Activated T-cell treated with anti-CD3 and anti-CD28 coated beads for 24 hours (primary cell): Measurements from ENCODE around the gene THSD7B.
"Not testable (repeated sequence)": the region's sequence is repeated elsewhere in the genome, so short reads cannot be mapped to it uniquely, and the experiment has no call there.

Experiments used
- DNase-seq: peaks from one replicate; pipeline ENCODE4 v3.0.0-alpha.2; 2020; ENCODE audit warnings: low read depth

The THSD7B gene, protein sequence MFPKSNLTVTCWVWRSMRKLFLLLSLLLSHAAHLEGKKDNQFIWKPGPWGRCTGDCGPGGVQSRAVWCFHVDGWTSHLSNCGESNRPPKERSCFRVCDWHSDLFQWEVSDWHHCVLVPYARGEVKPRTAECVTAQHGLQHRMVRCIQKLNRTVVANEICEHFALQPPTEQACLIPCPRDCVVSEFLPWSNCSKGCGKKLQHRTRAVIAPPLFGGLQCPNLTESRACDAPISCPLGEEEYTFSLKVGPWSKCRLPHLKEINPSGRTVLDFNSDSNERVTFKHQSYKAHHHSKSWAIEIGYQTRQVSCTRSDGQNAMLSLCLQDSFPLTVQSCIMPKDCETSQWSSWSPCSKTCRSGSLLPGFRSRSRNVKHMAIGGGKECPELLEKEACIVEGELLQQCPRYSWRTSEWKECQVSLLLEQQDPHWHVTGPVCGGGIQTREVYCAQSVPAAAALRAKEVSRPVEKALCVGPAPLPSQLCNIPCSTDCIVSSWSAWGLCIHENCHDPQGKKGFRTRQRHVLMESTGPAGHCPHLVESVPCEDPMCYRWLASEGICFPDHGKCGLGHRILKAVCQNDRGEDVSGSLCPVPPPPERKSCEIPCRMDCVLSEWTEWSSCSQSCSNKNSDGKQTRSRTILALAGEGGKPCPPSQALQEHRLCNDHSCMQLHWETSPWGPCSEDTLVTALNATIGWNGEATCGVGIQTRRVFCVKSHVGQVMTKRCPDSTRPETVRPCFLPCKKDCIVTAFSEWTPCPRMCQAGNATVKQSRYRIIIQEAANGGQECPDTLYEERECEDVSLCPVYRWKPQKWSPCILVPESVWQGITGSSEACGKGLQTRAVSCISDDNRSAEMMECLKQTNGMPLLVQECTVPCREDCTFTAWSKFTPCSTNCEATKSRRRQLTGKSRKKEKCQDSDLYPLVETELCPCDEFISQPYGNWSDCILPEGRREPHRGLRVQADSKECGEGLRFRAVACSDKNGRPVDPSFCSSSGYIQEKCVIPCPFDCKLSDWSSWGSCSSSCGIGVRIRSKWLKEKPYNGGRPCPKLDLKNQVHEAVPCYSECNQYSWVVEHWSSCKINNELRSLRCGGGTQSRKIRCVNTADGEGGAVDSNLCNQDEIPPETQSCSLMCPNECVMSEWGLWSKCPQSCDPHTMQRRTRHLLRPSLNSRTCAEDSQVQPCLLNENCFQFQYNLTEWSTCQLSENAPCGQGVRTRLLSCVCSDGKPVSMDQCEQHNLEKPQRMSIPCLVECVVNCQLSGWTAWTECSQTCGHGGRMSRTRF (N-terminal part only)

GRCh38 chr2:136765256-136766072 lies at the start of gene THSD7B:
THSD7B (plus strand) TSS chr2:136765545; CDS start chr2:136882179, 116,634 bp downstream.
- DNase-seq, result no peak

GRCh38 chr2:136718273-136718672 lies 47.1 kb upstream of the THSD7B start:
- no peak for DNase-seq

DNA sequence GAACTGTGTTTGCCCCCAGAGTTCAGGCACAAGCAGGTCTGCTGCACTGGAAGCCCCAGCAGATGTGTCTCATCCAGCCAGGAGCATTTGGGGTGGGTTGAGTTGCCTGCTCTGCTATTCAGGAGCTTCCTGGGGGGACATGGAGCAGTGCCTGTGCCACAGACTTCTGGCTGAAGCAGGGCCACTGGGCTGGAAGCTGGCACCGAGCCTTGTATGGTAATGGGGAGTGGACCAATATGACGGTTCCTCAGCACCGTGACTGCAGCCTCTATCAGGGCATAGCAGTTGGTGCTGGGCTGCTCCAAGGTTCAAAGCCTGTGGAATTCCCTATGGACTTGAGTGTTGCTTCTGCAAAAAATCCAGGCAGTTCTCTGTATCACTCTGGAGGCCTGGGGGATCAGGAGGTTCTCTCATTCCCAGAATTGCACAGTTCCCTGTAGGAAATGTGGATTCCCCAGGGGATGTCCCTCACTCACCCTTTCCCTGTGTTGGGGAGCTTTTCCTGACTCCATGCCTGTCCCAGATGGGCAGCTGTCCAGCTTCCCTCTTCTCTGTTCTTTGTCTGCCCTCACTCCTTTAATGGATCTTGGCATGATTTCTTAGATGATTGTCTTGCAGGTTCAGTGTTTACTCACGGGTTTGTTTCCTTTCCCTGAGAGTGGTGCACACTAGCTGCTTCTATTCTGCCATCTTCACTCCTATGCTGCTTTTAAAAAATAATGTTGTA lies 37.2 kb upstream of the THSD7B start:
- no peak for DNase-seq

DNA sequence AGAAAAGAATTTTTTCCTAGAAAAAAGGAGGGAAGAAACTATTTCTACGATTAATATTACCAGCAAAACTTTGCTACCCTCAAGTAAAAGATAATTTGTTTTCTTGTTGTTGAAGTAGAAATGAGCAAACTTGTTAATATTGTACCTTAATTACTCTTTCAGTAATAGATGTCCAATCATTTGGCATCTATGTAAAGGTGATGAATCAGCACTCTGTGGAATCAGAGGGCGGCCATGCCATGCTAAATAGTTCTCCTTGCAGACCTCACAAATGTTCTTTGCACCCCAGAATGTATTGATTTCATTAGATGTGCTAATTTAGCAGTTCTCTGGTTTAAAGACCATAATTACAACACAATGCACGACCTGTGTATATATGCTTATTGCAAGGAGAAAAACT lies 29.1 kb upstream of the THSD7B start:
- no peak for DNase-seq

DNA sequence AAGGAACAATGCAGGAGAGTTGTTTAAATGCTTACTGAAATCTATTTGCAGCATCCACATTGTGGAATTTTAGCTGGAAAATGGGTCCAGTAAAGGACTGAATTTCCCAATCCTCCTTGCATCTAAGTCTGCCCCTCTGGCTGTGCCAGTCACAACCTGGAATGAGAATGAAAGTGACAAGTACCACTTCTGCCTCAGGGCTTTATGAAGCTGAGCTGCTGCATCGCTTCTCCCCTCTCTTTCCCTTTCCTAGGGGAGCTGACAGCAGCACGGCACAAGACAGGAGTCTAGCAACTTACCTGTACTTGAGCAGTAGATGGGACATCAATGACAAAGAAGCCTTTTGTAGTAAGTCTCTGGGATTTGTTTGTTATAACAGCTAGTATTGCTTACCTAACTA lies 27.3 kb upstream of the THSD7B start:
- DNase-seq, result no peak

- DNase-seq, result no peak
Measured at GRCh38 chr2:136741471-136741870, 23.9 kb upstream of the THSD7B start.

- DNase-seq, result no peak
Measured at GRCh38 chr2:136750065-136750464, 15.3 kb upstream of the THSD7B start.

- no peak for DNase-seq
Measured at GRCh38 chr2:136751406-136751805, 13.9 kb upstream of the THSD7B start.

GRCh38 chr2:136758504-136758903 lies 6.8 kb upstream of the THSD7B start:
- DNase-seq, result not testable (repeated sequence)

DNA sequence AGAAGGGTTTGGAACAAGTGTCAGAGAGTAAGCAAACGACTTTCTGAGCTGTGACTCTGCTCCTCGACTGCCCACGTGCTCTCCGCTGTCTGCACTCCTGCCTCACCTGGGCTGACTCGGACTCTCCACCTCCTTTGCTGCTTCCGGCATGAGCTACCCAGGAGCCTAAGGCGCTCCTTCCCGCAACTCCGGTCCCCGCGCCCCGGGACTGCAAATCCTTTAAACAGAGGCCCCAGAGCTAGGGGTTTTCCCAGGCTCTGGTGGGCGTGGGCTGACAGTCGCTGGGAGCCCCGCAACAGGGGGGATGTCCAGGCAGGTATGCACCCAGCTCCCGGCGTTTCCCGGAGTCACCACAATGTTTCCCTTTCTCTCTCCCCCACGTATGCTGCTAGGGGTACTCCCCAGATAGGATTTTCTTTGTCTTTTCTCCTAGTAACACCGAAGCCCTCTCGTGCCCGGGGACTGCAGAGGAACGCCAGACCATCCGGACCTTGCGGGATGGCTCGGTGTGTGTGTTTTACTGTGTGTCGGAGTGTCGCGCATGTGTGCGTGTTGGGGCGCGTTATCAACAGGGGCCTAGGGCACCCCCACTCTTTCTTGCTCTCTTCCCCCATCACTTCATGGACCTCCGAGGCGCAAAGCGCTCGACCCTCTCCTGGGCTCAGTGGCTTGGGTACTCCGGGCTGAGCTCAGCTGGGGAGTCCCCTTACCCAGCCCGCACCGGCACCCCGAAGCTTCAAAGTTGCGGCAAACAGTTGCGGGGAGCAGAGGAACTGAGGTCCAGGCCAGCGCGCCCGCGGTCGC lies 691 bp upstream of the THSD7B start:
- DNase-seq, result no peak

DNA sequence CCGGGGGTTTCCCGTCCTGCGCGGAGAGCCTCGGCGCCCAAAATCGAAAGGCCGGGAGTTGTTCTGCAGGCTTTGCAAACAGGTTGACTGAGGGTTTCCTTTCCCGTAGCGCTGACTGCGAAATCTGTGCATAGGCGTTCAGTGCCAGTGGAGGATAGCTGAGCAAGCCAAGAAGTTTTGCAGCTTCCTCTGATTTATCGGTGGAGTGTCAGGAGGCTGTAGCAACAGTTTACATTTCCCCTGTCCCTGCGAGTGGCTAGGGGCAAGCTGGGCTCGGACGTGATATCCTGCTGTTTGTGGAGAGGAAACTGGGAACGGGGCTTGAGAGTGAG lies 694 bp downstream of the THSD7B start:
- DNase-seq, result no peak

DNA sequence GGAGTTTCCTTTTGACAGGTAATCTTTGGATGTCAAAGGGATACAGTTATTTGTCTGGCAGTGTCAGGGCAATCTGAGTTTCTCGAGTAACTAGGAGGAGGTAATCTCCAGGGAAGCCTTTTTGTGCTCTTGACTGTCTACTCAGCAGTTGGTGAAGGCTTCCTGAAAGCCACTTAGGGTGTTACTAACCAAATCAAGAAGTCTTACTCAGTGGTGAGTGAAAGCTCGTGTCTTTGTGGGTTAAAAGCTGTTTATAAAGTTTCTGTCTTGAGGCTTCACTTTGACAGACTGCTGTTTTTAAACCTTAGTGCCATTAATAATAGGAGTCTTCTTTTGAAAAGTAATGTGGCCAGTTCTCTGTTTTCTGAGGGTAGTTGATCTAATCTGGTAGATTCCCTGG lies 1.7 kb downstream of the THSD7B start:
- DNase-seq, result no peak

GRCh38 chr2:136769871-136770270 lies 4.5 kb downstream of the THSD7B start:
- no peak for DNase-seq

GRCh38 chr2:136770384-136770783 lies 5.0 kb downstream of the THSD7B start:
- no peak for DNase-seq

DNA sequence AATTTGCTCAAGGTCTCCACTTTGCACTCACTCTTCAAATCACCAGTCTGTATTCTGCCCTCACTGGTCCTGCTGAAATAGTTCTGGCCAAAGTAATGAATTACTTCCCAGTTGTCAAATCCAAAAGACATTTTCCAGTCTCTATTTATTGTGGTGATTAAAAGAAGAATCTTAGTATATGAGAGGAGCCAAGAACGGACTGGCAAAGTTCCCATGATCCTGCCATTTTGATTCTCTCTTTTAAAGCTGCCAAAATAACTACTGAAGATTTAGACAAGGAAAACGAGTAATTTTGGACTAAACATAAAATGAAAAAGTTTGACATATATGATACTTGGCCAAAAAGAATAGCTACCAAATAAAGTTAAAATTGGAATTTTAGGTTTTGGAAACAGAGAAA lies 12.0 kb downstream of the THSD7B start:
- no peak for DNase-seq

DNA sequence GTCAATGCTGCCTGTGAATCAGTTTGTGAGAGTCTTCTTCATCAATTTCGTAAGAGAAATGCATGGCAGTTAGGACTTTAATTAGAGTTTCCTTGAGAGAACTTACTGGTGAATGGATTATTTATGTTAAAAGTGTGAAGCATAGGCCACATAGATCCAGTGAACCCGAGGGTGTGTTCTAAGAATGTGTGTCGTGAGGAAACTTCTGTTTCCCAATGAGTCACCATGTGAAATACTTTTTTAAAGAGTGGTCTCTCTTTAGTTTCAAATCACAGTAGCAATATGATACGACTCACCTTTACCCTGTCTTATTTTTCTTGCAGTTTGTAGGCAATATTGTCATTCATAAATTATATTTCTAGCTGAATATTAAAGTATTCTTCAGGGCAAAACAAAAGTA lies 18.5 kb downstream of the THSD7B start:
- no peak for DNase-seq

DNA sequence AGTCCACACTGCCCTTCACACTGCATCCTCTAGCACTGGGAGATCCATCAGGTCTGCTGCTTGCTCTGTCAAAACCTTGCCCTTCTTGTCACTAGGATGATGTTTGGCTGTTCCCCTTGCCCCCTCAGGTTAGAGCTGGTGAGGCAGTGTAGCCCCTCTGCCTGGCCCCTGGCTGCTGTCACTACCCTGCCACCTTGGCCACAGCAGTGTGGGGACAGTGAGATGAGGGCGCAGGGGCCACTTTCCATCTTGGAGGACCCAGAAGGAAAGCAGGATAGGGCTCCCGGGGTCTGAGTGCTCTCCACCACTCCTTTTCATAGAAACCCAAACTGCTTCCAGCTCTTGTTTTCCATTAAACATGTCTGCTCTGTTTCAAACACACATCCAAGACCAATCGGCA lies 19.9 kb downstream of the THSD7B start:
- no peak for DNase-seq

DNA sequence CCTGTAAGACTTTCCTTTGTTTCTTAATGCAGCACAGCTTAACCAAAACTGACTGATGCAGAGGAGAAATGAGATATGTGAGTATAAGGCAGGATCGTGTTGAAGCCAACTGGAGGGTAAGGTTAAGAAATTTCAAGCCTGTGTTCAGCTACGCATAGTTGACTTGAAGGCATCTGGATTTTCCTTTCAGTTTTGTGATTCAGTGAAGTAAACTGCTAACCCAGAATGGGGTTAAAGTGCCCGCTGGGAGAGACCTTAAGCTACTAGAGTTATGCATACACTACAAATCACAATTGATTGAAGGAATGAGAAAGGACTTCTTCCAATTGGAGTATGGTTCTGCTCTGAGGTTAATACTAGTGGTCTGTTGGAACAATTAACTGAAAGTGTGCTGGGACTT lies 22.6 kb downstream of the THSD7B start:
- DNase-seq, result no peak

DNA sequence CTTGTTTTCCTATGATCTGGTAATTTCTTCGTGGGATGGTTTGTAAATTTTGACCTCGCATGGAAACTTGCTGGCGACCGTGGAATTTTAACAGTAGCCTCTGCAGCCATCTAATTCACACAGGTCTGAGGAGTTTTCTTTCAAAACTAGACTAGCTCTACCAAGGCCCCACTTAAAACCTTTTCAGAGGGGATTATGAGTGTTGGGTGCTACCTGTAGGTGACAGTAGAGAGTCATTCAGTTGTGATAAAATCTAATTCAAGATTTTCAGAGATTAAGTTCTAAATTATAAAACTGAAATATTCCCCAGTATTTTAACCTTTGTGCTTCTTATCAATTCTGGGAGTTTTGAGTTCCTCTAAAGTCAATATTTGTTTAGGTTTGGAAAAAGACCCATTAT lies 31.0 kb downstream of the THSD7B start:
- DNase-seq, result no peak

DNA sequence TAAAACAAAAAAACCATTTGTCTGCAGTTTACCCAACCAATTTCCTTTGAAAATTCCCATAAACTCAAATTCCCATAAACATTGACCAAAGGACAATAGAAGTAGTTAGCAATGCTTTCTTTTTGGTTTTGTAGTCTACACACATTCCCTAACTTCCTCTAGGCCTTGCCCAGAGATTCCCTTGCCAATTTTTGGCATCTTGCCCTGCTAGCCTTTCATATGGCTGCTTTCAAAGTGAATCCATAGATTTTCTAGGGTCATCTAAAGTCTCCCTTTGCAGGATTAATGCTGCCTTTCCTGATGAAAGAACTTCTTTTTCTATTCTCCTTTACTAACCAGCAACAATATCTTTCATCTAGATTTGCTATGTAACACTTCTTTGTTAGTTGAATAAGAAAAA lies 33.4 kb downstream of the THSD7B start:
- no peak for DNase-seq
